Lower lobe of right lung (tissue), 2 donors: ENCODE measurements around the gene TMEM184C. TPM values are rescaled to one million over a fixed set of nuclear protein-coding genes. Genes with fewer than 3 reads are reported as not detected.

Experiments used
- ATAC-seq, 2 donors: fragments of 200-7000 bp; cut with Tn5 transposase; one replicate each; pipeline ENCODE4 v1.9.1; 2020 to 2022; ENCODE audit warnings: mild to moderate bottlenecking in 2 of 2, moderate library complexity in 2 of 2
- DNase-seq: peaks from one replicate; pipeline ENCODE4 v3.0.0-alpha.2; 2020
- H3K27ac ChIP-seq: fragments of 200-600 bp; one replicate; pipeline ENCODE4 v1.8.0; 2022
- H3K27me3 ChIP-seq: fragments of 200-600 bp; one replicate; pipeline ENCODE4 v1.8.0; 2022; ENCODE audit warnings: low read depth
- H3K36me3 ChIP-seq: fragments of 200-600 bp; one replicate; pipeline ENCODE4 v1.8.0; 2022; ENCODE audit warnings: mild to moderate bottlenecking
- H3K4me1 ChIP-seq: fragments of 200-600 bp; one replicate; pipeline ENCODE4 v1.8.0; 2022
- H3K4me3 ChIP-seq: fragments of 200-600 bp; one replicate; pipeline ENCODE4 v1.8.0; 2022; ENCODE audit warnings: mild to moderate bottlenecking
- H3K9me3 ChIP-seq: fragments of 200-600 bp; one replicate; pipeline ENCODE4 v1.8.0; 2022
- CTCF ChIP-seq: fragments of 200-600 bp; IDR thresholded peaks from one replicate; pipeline ENCODE4 v1.8.0; 2022; ENCODE audit warnings: antibody characterized with exemption, mild to moderate bottlenecking
- intact Hi-C: fragments of 100-400 bp; cut with DNase I; formaldehyde crosslinking; loops from one replicate; pipeline ENCODE4 v1.11.0; 2022
- total RNA-seq: library from RNA; stranded (reverse); fragmentation: NEBNext Ultra II Directional; extraction: Animal tissue kit (Norgen Biotek cat#: 25700); gene quantifications from one replicate; pipeline ENCODE4 v1.2.1, GENCODE V29; 2021
- donor health status: DM: no; HTN: yes; CAD: no; lungs with severe emphysema.

TMEM184C gene
- total RNA-seq, 1 donor from 2014 or later: 29.2 TPM

DNA sequence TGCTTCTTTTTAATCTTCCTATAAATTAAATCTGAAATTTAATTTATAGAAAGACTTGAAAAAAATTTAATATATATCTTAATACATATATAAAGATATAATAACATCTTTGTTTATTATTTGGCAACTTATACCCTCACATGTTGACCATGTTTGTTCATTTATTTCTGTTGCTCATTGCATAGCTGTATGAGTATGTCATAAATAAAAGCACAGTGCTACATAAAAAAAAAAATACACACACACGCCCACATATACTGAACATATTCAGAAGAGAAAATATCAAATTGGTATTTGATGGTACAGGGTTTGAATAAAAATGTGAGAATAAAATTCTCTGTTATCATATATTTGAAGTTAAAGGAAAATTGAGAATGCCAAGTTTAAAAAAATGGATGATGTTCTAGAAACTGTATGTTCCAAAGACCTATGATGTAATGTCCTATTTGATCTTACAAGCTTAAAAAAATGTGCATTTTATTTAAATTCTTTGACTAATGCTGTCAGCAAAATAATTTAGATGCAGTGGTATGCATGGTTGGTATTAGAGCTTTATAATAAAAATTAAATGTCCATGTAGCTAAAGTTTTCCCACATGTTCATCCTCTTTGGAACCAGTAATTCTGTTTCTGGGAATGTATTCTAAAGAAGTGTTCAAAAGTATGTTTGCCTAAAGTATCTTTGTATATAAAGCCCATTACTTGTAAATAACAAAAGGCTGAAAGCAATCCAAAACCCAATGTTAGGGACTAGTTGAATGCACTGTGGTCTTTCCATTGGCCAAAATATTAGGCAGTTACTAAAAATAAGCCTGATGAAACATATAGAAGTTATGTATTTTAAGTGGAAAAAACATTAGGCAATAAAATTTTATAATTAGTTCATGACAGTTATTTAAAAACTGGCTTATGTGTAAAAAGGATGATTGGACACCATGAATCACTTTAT lies 12.9 kb downstream of the TMEM184C start:
- Histone ChIP-seq H3K36me3 (peaks cover 98% of the 10 kb centered on the region), H3K27ac (no peak overlapping the region)
- intact Hi-C loops: no loop called here

GRCh38 chr4:147633113-147633512 lies 15.9 kb downstream of the TMEM184C start:
- Histone ChIP-seq H3K27ac (no peak overlapping the region), H3K9me3 (no peaks in the 10 kb centered on the region), H3K36me3 (peaks cover 98% of the 10 kb centered on the region), H3K4me1 (no peaks in the 10 kb centered on the region), H3K4me3 (no peak overlapping the region), H3K27me3 (no peaks in the 10 kb centered on the region)
- ATAC-seq (peak in 1 of 2 donors; percentile 64), DNase-seq (no peak)
- intact Hi-C loops: no loop called here
- no peak for TF ChIP-seq CTCF

More for the DNA sequence above, 12.9 kb downstream of the TMEM184C start:
- DNase-seq: no peak
- TF ChIP-seq CTCF: no peak
- Histone ChIP-seq H3K4me3 (no peak overlapping the region), H3K27me3 (no peaks in the 10 kb centered on the region), H3K9me3 (no peaks in the 10 kb centered on the region), H3K4me1 (no peaks in the 10 kb centered on the region)
- ATAC-seq: no peak

DNA sequence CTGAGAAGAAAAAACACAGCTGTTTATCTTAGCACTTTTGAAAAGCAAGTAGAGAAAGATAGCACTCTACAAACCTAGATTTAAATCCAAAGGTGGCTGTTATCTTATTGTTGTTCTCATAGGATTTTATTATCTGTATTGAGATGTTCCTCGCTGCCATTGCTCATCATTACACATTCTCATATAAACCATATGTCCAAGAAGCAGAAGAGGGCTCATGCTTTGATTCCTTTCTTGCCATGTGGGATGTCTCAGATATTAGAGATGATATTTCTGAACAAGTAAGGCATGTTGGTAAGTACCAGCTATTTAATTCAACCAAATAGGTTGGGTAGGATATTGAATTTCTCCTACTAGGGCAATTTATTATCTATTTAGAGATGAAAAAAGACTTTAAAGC lies 16.4 kb downstream of the TMEM184C start:
- no peak overlapping the region for H3K4me3 ChIP-seq
- H3K4me1 ChIP-seq: no peaks in the 10 kb centered on the region
- no peaks in the 10 kb centered on the region for H3K27me3 ChIP-seq
- intact Hi-C loops: no loop called here
- peaks cover 98% of the 10 kb centered on the region for H3K36me3 ChIP-seq
- TF ChIP-seq CTCF: no peak
- DNase-seq (no peak), ATAC-seq (no peak)
- no peaks in the 10 kb centered on the region for H3K9me3 ChIP-seq
- no peak overlapping the region for H3K27ac ChIP-seq

GRCh38 chr4:147635348-147635747 lies 18.2 kb downstream of the TMEM184C start:
- intact Hi-C loops: no loop called here
- no peak for TF ChIP-seq CTCF
- Histone ChIP-seq H3K27me3 (no peaks in the 10 kb centered on the region), H3K27ac (no peak overlapping the region), H3K4me1 (no peaks in the 10 kb centered on the region), H3K36me3 (peaks cover 85% of the 10 kb centered on the region), H3K9me3 (no peaks in the 10 kb centered on the region), H3K4me3 (no peak overlapping the region)
- DNase-seq (no peak), ATAC-seq (no peak)

GRCh38 chr4:147638365-147638764 lies 21.2 kb downstream of the TMEM184C start:
- peaks cover 74% of the 10 kb centered on the region for H3K36me3 ChIP-seq

More at GRCh38 chr4:147638365-147638764, 21.2 kb downstream of the TMEM184C start:
- intact Hi-C loops: no loop called here
- Histone ChIP-seq H3K4me3 (no peak overlapping the region), H3K4me1 (no peaks in the 10 kb centered on the region), H3K9me3 (no peaks in the 10 kb centered on the region), H3K27me3 (no peaks in the 10 kb centered on the region), H3K27ac (no peak overlapping the region)
- ATAC-seq: no peak
- DNase-seq: no peak
- no peak for TF ChIP-seq CTCF
